ENCODE data around the gene CCDC86. TPM values are rescaled to one million over a fixed set of nuclear protein-coding genes. Genes with fewer than 3 reads are reported as not detected.

The CCDC86 gene
- total and polyA plus RNA-seq, 9 of the 15 experiments (the other 6 are each of a cell fraction or from before 2014, with no cell fraction given), result 4.6 to 102 (median 25.2) TPM

DNA sequence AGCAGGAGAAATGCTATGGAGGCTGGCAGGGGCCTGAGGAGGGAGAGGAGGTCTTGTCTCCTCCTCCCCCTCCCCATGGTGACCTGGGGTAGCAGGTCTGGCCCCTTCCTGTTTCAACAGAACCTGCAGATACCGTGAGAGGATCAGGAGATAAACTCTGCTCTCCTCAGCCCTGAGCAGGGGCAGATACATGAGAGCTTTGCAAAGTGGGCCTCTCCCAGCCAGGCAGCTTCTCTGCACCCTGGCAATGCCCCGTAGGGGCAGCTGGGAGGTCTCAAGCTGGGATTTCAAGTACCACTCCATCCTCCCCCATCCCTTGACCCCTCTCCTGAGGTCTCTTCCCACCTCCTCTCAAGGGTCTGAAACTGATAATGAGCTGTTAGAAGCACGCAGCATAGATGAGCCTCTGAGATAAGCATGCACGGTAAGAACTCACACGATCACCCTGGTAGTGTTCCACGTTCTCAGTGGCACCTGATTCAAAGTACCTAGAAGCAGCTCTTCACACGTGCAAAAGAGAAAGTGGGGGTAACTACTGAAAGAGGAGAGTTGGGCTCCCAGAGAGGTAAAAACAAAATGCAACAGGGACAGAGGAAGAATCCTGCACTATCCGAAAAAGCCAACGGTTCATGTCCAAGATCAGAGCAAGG lies 4.9 kb upstream of the CCDC86 start:
- ATAC-seq (no peak), FAIRE-seq (no peak), DNase-seq (ENCODE audit: extremely low read depth in 1 of 4, low spot score in 3 of 4) (no peak)
- Histone ChIP-seq H3K79me2 (ENCODE audit: control insufficient read depth, insufficient read depth, low read length) (peaks cover 2% of the 10 kb centered on the region), H3K4me2 (ENCODE audit: insufficient read depth, low read length) (no peak overlapping the region), H2AFZ (ENCODE audit: low read depth, low read length) (no peak overlapping the region), H3K36me3 (ENCODE audit: control insufficient read depth, insufficient read depth, low read length) (no peaks in the 10 kb centered on the region), H3K4me1 (replicated peaks in 1 of 2; ENCODE audit: control insufficient read depth in 2 of 2, insufficient read depth in 2 of 2, low read length in 2 of 2) (peaks cover 19 to 20% of the 10 kb centered on the region in 2 experiments), H3K9me3 (replicated peaks; ENCODE audit: control insufficient read depth, insufficient read depth, low read depth, low read length) (no peaks in the 10 kb centered on the region), H3K9ac (ENCODE audit: insufficient read depth in 1 of 2, low read depth in 2 of 2, low read length in 2 of 2) (peak overlapping the region in 1 of 2 experiments; percentile 38; a peak in 1 of 4 replicates), H3K27me3 (ENCODE audit: control insufficient read depth in 2 of 2, insufficient read depth in 2 of 2, low read length in 2 of 2) (no peaks in the 10 kb centered on the region), H4K20me1 (replicated peaks; ENCODE audit: control insufficient read depth, insufficient read depth, low read length) (no peaks in the 10 kb centered on the region), H3K4me3 (no peak overlapping the region), H3K27ac (ENCODE audit: extremely low read depth, low read depth, low read length) (no peak overlapping the region), H3K9me1 (ENCODE audit: control insufficient read depth, insufficient read depth, low read length) (no peaks in the 10 kb centered on the region)
- intact Hi-C loops (cut with micrococcal nuclease) (no loop called here), in situ Hi-C loops (cut with MboI) (loop anchor here (5.0 kb wide), 2 partner anchors 55 to 340 kb away; no protein-coding TSS in a partner anchor)
- ChIA-PET CTCF (ENCODE audit: low intra/inter-chr PET ratio) (no interaction called here), POLR2A (interaction anchor here (0.6 to 1.7 kb wide), 6 partner anchors 9 to 1063 kb away, joined by 3 to 6 read pairs (median 4); no protein-coding TSS in a partner anchor)
- no TSS peak for BruUV-seq (replicated peaks)
- WGBS (ENCODE audit: insufficient coverage, low coverage, missing lambda C conversion rate), result 13% methylated on average over 9 of the region's 9 CpGs
- TF ChIP-seq, protein P1, sequence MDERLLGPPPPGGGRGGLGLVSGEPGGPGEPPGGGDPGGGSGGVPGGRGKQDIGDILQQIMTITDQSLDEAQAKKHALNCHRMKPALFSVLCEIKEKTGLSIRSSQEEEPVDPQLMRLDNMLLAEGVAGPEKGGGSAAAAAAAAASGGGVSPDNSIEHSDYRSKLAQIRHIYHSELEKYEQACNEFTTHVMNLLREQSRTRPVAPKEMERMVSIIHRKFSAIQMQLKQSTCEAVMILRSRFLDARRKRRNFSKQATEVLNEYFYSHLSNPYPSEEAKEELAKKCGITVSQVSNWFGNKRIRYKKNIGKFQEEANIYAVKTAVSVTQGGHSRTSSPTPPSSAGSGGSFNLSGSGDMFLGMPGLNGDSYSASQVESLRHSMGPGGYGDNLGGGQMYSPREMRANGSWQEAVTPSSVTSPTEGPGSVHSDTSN (CRISPR knock-in tag; IDR thresholded peaks at IDR 0.05; ENCODE audit: low read depth), result no peak
- TF ChIP-seq, protein P1 (tag; conservative IDR thresholded peaks at IDR 0.05; ENCODE audit: low read depth), result no peak
- no peak for TF ChIP-seq CBX3 (IDR thresholded peaks at IDR 0.05; ENCODE audit: borderline replicate concordance in 1 of 2, low read length in 2 of 2)
- TF ChIP-seq, protein P2, sequence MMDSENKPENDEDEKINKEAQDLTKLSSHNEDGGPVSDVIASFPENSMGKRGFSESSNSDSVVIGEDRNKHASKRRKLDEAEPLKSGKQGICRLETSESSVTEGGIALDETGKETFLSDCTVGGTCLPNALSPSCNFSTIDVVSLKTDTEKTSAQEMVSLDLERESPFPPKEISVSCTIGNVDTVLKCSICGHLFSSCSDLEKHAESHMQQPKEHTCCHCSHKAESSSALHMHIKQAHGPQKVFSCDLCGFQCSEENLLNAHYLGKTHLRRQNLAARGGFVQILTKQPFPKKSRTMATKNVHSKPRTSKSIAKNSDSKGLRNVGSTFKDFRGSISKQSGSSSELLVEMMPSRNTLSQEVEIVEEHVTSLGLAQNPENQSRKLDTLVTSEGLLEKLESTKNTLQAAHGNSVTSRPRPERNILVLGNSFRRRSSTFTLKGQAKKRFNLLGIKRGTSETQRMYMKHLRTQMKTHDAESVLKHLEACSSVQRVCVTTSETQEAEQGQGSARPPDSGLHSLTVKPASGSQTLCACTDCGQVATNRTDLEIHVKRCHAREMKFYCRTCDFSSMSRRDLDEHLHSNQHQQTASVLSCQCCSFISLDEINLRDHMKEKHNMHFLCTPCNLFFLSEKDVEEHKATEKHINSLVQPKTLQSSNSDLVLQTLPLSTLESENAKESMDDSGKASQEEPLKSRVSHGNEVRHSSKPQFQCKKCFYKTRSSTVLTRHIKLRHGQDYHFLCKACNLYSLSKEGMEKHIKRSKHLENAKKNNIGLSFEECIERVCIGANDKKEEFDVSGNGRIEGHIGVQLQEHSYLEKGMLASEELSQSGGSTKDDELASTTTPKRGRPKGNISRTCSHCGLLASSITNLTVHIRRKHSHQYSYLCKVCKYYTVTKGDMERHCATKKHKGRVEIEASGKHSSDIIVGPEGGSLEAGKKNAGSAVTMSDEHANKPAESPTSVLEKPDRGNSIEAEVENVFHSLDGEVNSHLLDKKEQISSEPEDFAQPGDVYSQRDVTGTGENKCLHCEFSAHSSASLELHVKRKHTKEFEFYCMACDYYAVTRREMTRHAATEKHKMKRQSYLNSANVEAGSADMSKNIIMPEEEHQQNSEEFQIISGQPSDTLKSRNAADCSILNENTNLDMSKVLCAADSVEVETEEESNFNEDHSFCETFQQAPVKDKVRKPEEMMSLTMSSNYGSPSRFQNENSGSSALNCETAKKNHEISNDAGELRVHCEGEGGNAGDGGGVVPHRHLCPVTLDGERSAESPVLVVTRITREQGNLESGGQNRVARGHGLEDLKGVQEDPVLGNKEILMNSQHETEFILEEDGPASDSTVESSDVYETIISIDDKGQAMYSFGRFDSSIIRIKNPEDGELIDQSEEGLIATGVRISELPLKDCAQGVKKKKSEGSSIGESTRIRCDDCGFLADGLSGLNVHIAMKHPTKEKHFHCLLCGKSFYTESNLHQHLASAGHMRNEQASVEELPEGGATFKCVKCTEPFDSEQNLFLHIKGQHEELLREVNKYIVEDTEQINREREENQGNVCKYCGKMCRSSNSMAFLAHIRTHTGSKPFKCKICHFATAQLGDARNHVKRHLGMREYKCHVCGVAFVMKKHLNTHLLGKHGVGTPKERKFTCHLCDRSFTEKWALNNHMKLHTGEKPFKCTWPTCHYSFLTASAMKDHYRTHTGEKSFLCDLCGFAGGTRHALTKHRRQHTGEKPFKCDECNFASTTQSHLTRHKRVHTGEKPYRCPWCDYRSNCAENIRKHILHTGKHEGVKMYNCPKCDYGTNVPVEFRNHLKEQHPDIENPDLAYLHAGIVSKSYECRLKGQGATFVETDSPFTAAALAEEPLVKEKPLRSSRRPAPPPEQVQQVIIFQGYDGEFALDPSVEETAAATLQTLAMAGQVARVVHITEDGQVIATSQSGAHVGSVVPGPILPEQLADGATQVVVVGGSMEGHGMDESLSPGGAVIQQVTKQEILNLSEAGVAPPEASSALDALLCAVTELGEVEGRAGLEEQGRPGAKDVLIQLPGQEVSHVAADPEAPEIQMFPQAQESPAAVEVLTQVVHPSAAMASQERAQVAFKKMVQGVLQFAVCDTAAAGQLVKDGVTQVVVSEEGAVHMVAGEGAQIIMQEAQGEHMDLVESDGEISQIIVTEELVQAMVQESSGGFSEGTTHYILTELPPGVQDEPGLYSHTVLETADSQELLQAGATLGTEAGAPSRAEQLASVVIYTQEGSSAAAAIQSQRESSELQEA (IDR thresholded peaks at IDR 0.05; ENCODE audit: low read depth), result no peak
- TF ChIP-seq CREBBP (IDR thresholded peaks at IDR 0.05; ENCODE audit: low read depth, low read length), result no peak
- no peak for TF ChIP-seq ZFPM2 (CRISPR knock-in tag; IDR thresholded peaks at IDR 0.05)
- TF ChIP-seq MTA3 (IDR thresholded peaks at IDR 0.05; ENCODE audit: borderline replicate concordance), result no peak
- no peak for TF ChIP-seq SREBF1 (IDR thresholded peaks at IDR 0.05; ENCODE audit: borderline replicate concordance, low read depth, low read length)
- no peak for TF ChIP-seq PTRF (tag; IDR thresholded peaks at IDR 0.05)
